ENCODE data around the gene SHF. TPM values are rescaled to one million over a fixed set of nuclear protein-coding genes. Genes with fewer than 3 reads are reported as not detected.

The SHF gene
- total RNA-seq, 1 donor from 2014 or later, result 1.6 TPM

GRCh38 chr15:45169608-45170480 lies 17.9 kb downstream of the SHF start:
- intact Hi-C loops (cut with micrococcal nuclease), result no loop called here

- intact Hi-C loops (cut with micrococcal nuclease), result no loop called here
These were observed 18.8 kb downstream of the SHF start for GRCh38 chr15:45168751-45169551.

GRCh38 chr15:45168286-45168685 lies 19.5 kb downstream of the SHF start:
- intact Hi-C loops (cut with micrococcal nuclease), result no loop called here

GRCh38 chr15:45167631-45168205 lies 20.0 kb downstream of the SHF start:
- intact Hi-C loops (cut with micrococcal nuclease), result loop anchor here (1.0 to 2.0 kb wide), 3 partner anchors 21 to 112 kb away; no protein-coding TSS in a partner anchor

GRCh38 chr15:45166834-45167630 lies 20.7 kb downstream of the SHF start:
- intact Hi-C loops (cut with micrococcal nuclease), result loop anchor here (1.0 to 2.0 kb wide), 3 partner anchors 22 to 112 kb away; no protein-coding TSS in a partner anchor

- intact Hi-C loops (cut with micrococcal nuclease), result loop anchor here (2.0 kb wide), 1 partner anchor 237 kb away; a partner anchor contains a TSS
These were observed 22.2 kb downstream of the SHF start for GRCh38 chr15:45165536-45165935.

GRCh38 chr15:45164914-45165313 lies 22.9 kb downstream of the SHF start:
- intact Hi-C loops (cut with micrococcal nuclease), result loop anchor here (2.0 kb wide), 1 partner anchor 238 kb away; a partner anchor contains a TSS

GRCh38 chr15:45163508-45163856 lies 24.3 kb downstream of the SHF start:
- intact Hi-C loops (cut with micrococcal nuclease), result loop anchor here (2.0 kb wide), 1 partner anchor 295 kb away; no protein-coding TSS in a partner anchor

- intact Hi-C loops (cut with micrococcal nuclease), result loop anchor here (2.0 kb wide), 1 partner anchor 296 kb away; no protein-coding TSS in a partner anchor
These were observed 24.8 kb downstream of the SHF start for GRCh38 chr15:45162771-45163507.

- intact Hi-C loops (cut with micrococcal nuclease), result loop anchor here (2.0 kb wide), 1 partner anchor 297 kb away; no protein-coding TSS in a partner anchor
These were observed 26.1 kb downstream of the SHF start for GRCh38 chr15:45161666-45162065.

GRCh38 chr15:45157974-45158373 lies 29.8 kb downstream of the SHF start:
- intact Hi-C loops (cut with micrococcal nuclease), result no loop called here

GRCh38 chr15:45156744-45157455 lies 30.9 kb downstream of the SHF start:
- intact Hi-C loops (cut with micrococcal nuclease), result no loop called here

- intact Hi-C loops (cut with micrococcal nuclease), result no loop called here
These were observed 32.0 kb downstream of the SHF start for GRCh38 chr15:45155739-45156138.

GRCh38 chr15:45151998-45152828 lies 35.6 kb downstream of the SHF start:
- intact Hi-C loops (cut with micrococcal nuclease), result no loop called here

GRCh38 chr15:45150997-45151396 lies 36.8 kb downstream of the SHF start:
- intact Hi-C loops (cut with micrococcal nuclease), result no loop called here

GRCh38 chr15:45150481-45150880 lies 37.3 kb downstream of the SHF start:
- intact Hi-C loops (cut with micrococcal nuclease), result no loop called here

- intact Hi-C loops (cut with micrococcal nuclease), result no loop called here
These were observed 38.7 kb downstream of the SHF start for GRCh38 chr15:45149060-45149459.
